ENCODE measurements around the gene MUC5B. TPM values are rescaled to one million over a fixed set of nuclear protein-coding genes. Genes with fewer than 3 reads are reported as not detected.
"Not testable (repeated sequence)": the region's sequence is repeated elsewhere in the genome, so short reads cannot be mapped to it uniquely, and the experiment has no call there.

MUC5B gene
- total RNA-seq, 1 donor from 2014 or later, result not detected

DNA sequence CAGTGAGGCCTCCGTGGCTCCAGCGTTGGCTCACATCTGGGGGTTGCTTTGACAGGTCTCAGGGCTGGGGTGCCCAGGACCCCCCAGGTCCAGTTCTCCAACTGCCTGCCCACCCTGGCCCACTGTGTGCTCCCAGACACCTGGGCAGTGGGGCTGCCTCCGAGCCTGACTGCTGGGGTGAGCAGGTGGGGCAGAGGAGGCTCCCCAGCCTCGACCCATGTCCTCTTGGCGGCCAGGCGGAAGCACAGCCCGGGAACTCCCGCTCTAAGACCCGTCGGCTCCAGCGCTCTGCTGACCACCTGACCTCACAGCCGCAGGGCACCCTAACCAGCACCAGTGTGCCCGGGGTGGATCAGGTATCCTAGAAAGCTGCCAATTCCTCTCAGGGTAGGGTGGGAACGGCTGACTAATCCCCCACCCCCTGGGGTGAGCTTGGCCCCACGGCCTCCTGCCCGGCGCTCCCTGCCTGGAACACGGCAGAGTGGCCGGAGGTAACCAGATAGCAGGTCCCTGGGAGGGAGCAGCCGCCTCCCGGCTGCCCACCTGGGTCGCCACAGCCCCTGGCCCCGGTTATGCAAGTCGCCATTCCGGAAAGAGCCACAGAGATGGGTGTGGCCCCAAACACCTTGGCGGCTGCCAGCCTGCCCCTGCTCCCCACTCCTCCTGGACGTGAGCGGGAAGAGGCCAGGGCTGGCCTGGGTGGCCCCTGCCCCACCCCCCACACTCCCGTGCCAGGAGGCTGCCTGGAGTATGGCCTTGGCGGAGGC, 19.2 kb upstream of the MUC5B start:
- DNase-seq, result no peak

DNA sequence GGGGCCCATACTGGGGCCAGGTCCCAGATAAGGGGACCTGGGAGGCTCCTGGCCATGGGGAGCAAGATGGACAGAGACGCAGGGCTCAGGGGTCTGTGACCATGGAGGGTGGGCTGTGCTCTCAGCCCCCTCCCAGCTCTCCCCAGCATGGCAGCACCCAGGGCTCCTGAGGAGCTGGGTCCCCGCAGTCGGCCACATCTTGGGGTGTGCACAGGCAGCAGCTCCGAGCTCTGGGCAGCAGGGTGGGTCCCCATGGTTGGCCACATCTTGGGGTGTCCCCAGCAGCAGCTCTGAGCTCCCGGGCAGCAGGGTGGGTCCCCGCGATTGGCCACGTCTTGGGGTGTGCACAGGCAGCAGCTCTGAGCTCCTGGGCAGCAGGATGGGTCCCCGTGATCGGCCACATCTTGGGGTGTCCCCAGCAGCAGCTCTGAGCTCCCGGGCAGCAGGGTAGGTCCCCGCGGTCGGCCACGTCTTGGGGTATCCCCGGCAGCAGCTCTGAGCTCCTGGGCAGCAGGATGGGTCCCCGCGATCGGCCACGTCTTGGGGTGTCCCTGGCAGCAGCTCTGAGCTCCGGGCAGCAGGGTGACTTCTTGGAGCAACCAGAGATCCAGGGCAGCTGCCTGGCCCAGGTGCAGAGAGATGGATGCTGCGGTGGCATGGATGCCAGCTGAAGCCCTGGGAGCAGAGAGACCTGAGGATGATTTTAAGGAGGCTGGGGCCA, 18.3 kb upstream of the MUC5B start:
- no peak for DNase-seq

DNA sequence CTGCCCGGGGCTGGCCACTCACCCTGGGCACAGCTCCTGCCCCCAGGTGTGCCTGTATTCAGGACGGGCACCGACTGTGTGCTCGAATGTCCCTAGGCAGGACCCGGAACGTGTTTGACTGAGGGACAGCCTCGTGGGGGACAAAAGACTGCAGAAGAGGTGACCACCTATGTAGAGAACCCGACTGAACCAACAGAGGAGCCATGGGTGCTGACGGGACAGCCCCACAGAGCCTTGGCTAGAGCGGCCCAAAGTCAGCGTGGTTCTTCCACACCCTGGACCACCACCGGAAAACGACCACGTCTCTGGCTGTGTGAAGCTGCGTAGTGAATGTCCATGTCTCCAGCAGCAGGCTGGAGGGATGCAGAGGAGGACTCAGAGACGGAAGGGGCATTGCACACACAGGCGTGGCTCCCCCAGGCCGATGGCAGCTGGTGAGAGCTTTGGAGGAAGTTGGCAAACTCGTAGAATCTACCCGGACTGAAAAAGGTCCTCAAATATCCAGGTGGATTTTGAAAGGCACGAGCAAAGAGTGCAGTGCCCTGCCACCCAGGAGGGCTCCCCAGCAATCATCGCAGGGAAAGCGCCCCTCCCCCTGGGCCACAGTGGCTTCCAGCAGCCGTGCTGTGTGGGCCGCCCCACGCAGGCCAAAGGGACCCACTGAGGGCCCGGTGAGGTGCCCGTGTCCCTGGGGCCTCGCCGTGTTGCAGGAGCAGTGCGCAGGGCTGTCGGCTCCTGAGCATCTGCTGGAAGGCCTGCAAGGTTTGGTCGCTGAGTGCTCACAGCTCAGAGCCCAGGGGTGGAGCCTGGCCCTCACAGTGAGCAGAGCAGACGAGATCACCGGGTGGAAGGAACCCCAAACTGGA, 17.5 kb upstream of the MUC5B start:
- DNase-seq, result no peak

DNA sequence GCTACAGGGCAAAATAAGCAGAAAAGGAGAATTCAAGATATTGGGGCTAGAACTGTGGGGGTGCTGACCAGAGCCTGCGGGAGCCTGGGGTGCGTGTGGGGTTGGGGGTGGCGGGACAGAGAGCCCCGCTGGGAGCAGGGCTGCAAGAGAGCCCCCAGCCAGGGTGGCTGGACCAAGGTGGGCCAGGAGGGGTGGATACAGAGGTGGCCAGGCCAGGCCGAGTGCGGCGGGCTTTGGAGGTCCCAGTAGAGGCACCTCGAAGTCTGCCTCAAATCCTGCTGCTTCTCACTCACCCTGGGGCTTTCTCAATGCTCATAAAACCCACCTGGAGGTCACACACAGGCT, 16.9 kb upstream of the MUC5B start:
- DNase-seq, result no peak

DNA sequence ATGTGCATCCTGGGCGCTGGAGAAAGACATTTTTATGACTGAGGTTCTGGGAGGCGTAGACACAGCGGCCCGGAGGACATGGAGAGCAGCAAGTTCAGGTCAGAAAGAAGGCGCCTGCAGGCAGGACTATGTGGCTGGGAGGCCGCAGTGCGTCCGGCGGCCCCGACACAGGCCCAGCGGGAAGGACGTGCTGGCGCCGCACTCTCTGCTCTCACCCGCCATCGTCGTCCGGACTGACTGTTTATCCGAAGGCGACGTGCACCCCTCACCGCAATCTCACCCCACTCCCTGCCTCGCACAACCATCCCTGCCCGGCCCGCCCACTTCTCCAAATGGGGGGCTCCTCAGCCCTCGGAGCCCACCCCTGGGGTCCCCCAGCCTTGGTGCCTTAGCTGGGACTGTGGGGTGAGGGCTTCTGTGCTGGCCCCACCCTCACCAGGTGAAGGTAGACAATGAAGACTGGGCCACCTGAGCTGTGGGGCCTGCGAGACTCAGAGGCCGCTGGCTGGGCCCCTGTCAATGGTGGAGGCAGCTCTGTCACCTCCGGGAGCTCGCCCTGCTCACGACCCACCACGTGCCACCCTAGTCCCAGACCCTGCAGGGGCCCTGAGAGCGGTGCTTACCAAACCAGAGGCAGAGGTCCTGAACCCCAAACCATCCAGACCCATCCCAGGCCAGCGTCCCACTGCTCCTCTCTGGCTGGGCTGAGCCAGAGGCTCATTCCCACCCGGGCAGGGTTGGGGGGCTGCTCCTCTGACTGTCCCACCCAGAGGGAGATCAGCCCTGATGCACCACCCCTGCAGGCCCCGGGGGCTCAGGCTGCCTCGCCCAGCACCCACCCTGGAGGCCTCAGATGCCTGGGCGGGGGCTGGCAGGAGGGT, 16.2 kb upstream of the MUC5B start:
- no peak for DNase-seq

DNA sequence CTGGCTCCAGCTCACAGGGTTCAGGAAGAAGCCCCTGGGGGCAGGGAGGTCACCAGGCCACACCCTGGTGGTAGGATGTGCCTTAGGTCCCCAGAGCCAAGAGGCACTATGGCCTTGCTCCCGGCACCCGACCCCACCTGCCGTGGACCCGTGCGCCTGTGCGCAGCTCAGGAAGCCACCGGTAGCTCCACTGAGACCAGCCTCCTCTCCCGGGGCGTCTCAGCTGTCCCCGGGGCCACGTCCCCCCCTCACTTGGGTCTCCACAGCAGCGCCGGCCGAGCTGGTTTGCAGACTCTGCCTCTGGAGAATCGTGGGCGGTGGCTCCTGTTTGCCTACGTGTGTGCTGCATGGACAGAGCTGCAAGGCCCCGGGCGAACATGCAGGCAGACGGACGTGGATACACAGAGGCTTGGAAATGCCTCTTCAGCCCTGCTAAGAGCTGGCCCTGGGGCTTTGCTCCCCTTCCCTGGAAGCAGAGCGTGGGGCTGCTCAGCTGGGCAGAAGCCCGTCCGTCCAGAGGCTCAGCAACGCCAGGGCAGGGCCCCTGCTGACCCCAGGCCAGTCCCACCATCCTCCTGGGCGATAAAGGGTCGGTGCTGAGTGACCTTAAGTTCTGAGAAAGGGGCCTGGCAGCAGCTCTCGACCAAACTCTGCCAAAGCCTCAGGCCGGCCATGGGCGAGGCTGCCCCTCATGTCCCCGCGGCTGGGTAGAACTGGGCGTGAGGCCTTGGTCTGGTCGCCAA, 15.3 kb upstream of the MUC5B start:
- DNase-seq, result no peak

DNA sequence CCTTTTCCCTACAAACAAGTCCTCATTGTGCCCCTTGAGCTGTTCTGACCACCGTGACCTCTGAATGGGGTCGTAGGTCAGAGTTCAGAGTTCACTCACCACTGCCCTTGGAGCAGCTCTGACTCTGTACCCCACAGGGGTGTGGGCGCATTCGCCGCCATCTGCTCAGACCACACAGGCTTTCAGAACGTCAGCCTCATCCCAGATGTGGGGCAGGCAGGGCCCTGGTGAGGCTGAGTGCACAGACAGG, 14.8 kb upstream of the MUC5B start:
- DNase-seq, result no peak

DNA sequence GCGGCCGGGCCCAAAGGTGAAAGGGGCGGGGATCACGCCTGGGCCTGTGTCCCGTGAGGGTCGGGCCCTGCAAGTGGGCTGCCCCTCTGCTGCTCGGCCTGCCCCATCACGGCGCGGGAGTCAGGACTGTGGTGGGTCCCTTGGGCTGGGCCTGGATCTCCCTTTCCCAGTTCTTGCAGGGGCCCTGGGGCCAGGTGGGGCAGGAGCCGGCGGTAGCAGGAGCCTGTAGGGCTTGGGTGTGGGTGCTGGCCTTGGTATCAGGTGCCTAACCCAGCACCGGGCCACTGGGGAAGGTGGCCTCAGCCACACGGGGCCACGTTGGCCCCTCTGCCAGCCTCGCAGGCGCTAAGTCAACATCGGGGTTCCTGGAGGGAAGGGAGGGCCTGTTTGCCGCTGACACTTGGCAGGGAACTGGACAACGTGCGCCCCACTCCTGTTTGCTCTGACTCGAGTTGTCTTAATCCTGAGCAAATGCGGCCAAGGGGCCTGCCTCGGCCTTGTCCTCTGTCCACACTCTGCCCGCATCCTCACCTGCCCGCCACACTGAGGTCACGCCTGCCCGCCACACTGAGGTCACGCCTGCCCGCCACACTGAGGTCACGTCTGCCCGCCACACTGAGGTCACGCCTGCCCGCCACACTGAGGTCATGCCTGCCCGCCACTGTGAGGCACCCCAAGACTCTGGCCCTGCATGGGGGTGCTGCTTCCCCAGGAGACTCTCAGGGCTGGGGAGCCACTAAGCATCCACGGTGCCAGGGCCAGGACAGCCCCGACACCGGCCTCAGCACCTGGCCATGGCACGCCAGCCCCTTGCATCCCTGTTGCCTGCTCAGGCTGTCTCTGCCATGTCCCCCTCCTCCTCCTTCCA, 14.2 kb upstream of the MUC5B start:
- no peak for DNase-seq

DNA sequence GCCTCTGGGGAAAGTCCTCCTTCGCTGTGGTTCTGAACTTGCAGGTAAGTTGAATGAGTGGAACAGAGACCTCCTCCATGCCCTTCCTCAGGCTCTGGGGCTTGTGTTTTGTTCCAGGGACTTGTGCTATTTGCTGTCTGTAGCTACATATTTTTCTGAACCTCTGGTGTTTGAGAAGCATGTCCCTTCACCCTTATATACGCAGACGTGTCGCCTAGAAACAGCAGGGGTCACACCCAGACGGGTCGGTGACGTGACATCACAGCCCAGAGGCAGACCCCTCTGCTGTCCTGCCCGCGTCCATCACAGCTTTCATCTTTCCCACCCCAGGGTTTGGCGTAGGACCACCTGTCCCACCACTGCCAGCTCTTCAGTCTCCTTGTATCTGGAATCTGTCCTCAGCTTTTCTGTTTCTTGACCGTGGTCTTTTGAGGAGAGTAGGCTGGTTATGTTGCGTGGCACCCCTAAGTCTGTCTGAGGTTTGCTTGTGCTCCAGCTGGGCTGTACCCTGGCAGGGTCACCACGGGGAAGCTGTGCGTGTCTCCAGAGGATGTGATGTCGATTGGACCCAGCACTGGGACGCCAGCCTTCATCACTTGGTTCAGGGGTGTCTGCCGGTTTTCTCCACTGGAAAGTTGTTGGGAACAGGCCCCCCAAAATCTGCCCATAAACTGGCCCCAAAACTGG, 13.4 kb upstream of the MUC5B start:
- DNase-seq, result no peak

DNA sequence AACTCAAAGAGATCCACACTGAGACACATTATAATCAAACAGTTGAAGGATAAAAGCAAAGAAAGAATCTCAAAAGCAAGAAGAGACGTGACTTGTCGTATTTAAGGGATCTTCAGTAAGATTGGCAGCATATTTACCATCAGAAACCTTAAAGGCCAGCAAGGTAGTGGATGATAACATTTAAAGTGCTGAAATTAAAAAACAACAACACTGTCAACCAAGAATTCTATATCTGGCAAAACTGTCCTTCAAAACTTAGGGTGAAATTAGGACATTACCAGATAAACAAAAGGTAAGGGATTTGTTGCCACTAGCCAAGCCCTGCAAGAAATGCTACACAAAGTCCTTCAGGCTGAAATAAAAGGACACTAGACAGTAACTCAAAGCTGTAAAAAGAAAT, 11.0 kb upstream of the MUC5B start:
- no peak for DNase-seq

DNA sequence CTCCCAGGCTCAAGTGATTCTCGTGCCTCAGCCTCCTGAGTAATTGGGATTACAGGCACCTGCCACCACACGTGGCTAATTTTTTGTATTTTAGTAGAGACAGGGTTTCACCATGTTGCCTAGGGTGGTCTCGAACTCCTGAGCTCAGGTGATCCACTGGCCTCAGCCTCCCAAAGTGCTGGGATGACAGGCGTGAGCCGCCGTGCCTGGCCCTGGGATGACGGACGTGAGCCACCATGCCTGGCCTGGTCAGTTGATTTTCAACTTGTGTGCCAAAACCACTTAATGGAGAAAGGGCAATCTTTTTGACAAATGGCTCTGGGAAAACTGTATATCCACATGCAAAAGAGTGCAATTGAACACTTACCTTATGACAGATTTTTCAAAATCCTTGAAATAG, 7.0 kb upstream of the MUC5B start:
- DNase-seq, result not testable (repeated sequence)

DNA sequence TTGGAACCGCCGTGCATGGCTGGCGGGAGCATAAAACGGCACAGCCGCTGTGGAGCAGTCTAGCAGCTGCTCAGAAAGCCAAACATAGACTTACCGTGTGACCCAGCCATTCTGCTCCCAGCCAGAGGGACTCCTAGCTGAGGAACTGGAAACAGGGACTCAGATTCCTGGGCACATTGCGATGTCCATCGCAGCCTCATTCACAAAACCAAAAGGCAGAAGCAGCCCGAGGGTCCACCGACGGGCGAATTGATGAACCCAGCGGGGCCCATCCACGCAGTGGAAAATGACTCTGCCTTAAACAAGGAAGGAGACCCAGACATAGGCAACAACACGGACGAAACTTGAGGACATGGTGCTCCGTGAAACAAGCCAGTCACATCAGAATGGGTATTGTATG, 5.7 kb upstream of the MUC5B start:
- DNase-seq, result no peak

DNA sequence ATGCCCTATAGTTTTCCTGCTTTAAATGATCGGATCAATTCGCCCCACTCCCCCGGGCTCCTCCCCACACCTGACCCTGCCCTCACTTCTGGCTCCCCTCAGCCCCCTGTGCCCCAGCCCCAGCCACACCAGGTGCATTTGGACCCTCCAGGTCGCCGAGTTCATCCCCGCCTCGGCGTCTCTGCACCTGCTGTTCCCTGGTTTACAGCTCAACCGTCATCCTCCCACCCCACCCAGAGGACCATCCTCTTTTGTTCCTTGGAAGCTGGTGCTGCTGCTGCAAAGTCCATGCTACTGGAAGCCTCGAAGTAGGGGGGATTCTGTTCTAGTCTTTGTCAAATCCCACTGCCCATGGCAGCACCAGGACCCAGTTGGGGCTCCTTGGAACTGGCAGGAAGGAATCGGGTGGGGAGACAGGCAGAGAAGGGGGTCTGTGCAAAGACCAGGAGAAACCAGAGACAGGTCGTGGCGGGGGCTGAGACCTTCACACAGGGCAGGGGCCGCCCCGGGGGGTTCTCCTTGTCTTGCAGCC, 4.5 kb upstream of the MUC5B start:
- no peak for DNase-seq

DNA sequence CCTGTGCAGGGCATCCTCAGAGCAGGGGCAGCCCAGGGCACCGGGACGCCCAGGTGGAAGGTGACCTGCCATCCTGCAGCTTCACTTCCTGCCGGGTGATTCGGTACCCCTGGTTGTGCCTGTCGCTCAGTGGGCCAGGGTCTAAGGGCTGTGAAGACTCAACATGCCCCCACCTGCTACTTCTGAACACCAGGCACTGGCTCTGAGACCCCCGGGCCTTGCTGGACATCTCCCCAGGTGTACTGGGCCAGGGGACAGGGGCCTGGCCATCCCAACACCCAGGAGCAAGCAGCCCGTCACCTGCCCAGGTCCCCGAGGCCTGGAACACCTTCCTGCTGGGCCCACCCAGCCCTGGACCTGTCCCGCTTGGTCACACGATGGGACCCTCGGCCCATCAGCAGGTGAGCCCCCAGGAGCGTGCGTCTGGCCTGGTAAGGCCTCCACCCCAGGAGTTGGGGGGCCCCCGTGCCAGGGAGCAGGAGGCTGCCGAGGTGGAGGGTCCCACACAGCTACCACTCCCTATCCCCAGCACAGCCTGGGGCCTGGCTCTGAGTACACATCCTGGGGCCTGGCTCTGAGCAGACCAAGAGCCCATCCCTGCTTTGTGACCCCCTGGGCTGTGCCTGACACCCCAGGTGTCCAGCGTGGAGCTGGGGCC, 3.9 kb upstream of the MUC5B start:
- no peak for DNase-seq

DNA sequence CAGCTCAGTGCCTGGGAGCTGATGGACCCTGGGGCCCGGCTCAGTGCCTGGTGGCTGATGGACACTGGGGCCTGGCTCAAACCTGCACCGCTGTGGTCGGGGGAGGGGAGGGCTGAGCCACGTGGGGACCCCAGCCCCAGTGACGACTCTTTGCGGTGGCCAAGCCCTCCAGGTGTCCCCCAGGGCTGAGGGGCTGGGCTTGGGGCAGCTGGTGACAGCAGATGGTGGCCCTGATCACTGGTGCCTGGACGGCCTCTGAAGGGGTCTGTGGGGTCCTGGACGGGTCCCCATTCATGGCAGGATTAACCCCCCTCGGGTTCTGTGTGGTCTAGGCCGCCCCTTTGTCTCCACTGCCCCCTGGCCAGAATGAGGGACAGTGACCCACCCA, 3.4 kb upstream of the MUC5B start:
- no peak for DNase-seq

DNA sequence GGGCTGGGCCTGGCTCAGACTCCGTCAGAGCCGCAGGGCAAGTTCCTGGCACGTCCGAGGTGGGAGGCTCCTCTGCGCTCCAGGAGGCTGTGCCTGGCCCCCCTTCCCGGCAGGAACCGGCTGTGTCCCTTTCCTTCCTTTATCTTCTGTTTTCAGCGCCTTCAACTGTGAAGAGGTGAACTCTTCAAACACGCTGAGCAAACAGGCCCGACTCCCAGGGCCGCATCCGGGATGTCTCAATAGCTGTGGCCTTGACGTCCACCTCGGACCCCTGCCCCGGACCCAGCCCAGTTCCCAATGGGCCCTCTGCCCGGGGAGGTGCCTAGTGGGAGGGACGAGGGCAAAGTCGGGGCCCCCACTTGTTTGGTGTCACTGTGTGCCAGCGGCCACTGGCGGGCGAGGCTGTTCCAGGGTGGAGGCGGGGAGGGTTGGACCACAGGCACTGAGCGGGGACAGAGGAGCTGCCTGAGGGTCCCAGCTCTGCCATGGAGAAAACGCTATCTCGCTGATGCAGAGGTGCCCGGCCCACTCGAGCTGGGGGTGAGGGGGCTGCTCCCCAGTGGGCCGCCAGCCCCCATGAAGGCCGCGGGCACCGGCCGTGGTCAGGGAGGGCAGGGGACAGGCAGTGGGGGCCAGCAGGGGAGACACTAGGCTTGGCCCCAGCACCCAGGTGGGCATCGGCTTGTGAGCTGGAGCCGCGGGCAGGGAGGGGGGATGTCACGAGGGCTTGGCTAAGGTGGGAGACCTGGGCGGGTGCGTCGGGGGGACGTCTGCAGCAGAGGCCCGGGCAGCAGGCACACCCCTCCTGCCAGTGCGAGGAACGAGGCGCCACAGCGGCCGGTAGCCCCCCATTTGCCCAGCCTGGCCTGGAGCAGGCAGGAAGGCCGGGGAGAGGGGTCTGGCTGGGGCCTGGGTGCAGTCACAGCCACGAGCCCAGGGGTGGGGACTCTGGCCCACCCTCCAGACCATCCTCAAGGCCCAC, 2.7 kb upstream of the MUC5B start:
- DNase-seq, result no peak

DNA sequence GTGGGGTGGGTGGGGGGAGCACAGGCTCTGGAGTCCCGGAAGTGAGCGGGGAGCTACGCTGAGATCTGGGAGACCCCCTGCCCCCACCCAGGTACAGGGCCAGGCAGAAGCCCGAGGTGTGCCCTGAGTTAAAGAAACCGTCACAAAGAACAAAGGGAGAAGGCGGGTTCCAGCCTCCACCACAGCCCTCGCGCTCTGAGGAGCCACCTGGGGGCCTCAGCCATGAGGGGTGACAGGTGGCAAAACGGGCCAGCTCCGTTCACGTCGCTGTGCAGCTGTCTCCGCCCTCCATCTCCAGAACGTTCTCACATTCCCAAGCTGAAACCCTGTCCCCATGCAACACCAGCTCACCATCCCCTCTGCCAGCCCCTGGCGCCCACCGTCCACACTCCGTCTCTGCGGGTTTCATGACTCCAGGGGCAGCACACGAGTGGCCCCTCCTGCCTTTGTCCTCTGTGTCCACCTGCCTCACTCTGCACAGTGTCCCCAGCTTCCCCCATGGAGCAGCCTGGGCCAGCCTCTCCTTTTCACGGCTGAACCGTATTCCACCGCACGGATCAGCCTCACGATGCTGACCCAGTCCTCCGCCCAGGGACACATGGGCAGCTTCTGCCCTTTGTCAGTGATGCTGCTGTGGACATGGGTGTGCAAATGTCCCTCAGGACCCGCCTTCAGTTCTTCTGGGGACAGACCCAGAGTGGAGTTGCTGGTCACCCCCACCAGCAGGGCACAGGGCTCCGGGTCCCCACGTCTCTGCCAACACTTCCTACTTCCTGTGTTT, 1.7 kb upstream of the MUC5B start:
- DNase-seq, result no peak
